ENCODE results near the gene BLMH. TPM values are rescaled to one million over a fixed set of nuclear protein-coding genes. Genes with fewer than 3 reads are reported as not detected.
"Not testable (repeated sequence)": the region's sequence is repeated elsewhere in the genome, so short reads cannot be mapped to it uniquely, and the experiment has no call there.

BLMH gene
- total RNA-seq, 2 donors from 2014 or later: 16.9 to 19.8 TPM

GRCh38 chr17:30235386-30236296 is 56.1 kb downstream of the BLMH start, which contains the start of gene SLC6A4:
TSS of gene SLC6A4 (minus strand) at chr17:30235697. CDS start at chr17:30221958, 13,739 bp downstream.
- ATAC-seq (peak; percentile 51 to 55), DNase-seq (no peak)
- intact Hi-C loops (cut with DNase I): no loop called here

- no peak for DNase-seq
- no peak for ATAC-seq
- intact Hi-C loops (cut with DNase I): no loop called here
Observed at GRCh38 chr17:30234964-30235363, 56.8 kb downstream of the BLMH start.

GRCh38 chr17:30234296-30234695 is 57.4 kb downstream of the BLMH start:
- ATAC-seq: no peak
- intact Hi-C loops (cut with DNase I): no loop called here

GRCh38 chr17:30232824-30233427 is 58.8 kb downstream of the BLMH start:
- no peak for ATAC-seq
- DNase-seq: no peak
- intact Hi-C loops (cut with DNase I): no loop called here

More at GRCh38 chr17:30234296-30234695, 57.4 kb downstream of the BLMH start:
- DNase-seq: no peak

- ATAC-seq: no peak
- intact Hi-C loops (cut with DNase I): no loop called here
- DNase-seq: no peak
Observed at GRCh38 chr17:30232015-30232823, 59.5 kb downstream of the BLMH start.

GRCh38 chr17:30230596-30231125 is 61.1 kb downstream of the BLMH start:
- ATAC-seq (no peak), DNase-seq (no peak)
- intact Hi-C loops (cut with DNase I): no loop called here

- intact Hi-C loops (cut with DNase I); ATAC-seq; DNase-seq: not testable (repeated sequence)
Observed at GRCh38 chr17:30230009-30230408, 61.7 kb downstream of the BLMH start.

GRCh38 chr17:30229012-30229411 is 62.7 kb downstream of the BLMH start:
- ATAC-seq (no peak), DNase-seq (no peak)
- intact Hi-C loops (cut with DNase I): no loop called here

- intact Hi-C loops (cut with DNase I): no loop called here
- ATAC-seq (no peak), DNase-seq (no peak)
Observed at GRCh38 chr17:30228011-30228410, 63.7 kb downstream of the BLMH start.

GRCh38 chr17:30226878-30227277 is 64.9 kb downstream of the BLMH start:
- intact Hi-C loops (cut with DNase I): no loop called here
- no peak for ATAC-seq
- DNase-seq: no peak

- intact Hi-C loops (cut with DNase I): no loop called here
- DNase-seq (no peak), ATAC-seq (no peak)
Observed at GRCh38 chr17:30225919-30226553, 65.7 kb downstream of the BLMH start.

- ATAC-seq (no peak), DNase-seq (no peak)
- intact Hi-C loops (cut with DNase I): no loop called here
Observed at GRCh38 chr17:30225112-30225511, 66.6 kb downstream of the BLMH start.

- intact Hi-C loops (cut with DNase I): no loop called here
- ATAC-seq: no peak
- DNase-seq: no peak
Observed at GRCh38 chr17:30224419-30224960, 67.3 kb downstream of the BLMH start.

GRCh38 chr17:30222721-30223175 is 69.0 kb downstream of the BLMH start:
- intact Hi-C loops (cut with DNase I): no loop called here
- no peak for ATAC-seq

GRCh38 chr17:30222251-30222650 is 69.5 kb downstream of the BLMH start:
- intact Hi-C loops (cut with DNase I): no loop called here
- ATAC-seq (no peak), DNase-seq (no peak)

More at GRCh38 chr17:30222721-30223175, 69.0 kb downstream of the BLMH start:
- DNase-seq: no peak

GRCh38 chr17:30221346-30221745 is 70.4 kb downstream of the BLMH start:
- intact Hi-C loops (cut with DNase I): no loop called here
- DNase-seq (no peak), ATAC-seq (no peak)

GRCh38 chr17:30220414-30220813 is 71.3 kb downstream of the BLMH start:
- intact Hi-C loops (cut with DNase I): no loop called here
- no peak for DNase-seq
- ATAC-seq: no peak

GRCh38 chr17:30219833-30220232 is 71.9 kb downstream of the BLMH start:
- no peak for DNase-seq
- ATAC-seq: peak in 1 of 2 donors; percentile 67
- intact Hi-C loops (cut with DNase I): no loop called here

GRCh38 chr17:30219315-30219714 is 72.4 kb downstream of the BLMH start:
- ATAC-seq: no peak
- intact Hi-C loops (cut with DNase I): no loop called here
- DNase-seq: no peak

All from left cardiac atrium (tissue), 4 donors.